Left renal cortex interstitium (tissue), 4 donors: ENCODE results near the gene ZBTB7A. TPM values are rescaled to one million over a fixed set of nuclear protein-coding genes. Genes with fewer than 3 reads are reported as not detected.
A peak's percentile ranks its signal among the peaks of the same experiment; 100 is the strongest.
"Not testable (repeated sequence)": the region's sequence is repeated elsewhere in the genome, so short reads cannot be mapped to it uniquely, and the experiment has no call there.

Experiments used
- DNase-seq, 4 donors: peaks; one replicate each; pipeline ENCODE4 v3.0.0-alpha.2; 2013; ENCODE audit warnings: low read depth in 4 of 4, low spot score in 2 of 4, missing footprints in 1 of 4
- polyA plus RNA-seq, 4 donors: library from polyadenylated mRNA; unstranded; fragments of 120-200 nt; gene quantifications; one replicate each; pipeline ENCODE4 v1.2.1, GENCODE V29; 2013; ENCODE audit not compliant: insufficient read length in 4 of 4

Gene ZBTB7A
- polyA plus RNA-seq, 4 donors, result 7.6 to 15.6 (median 11.8) TPM

- DNase-seq, result no peak
Measured at GRCh38 chr19:4019578-4019977, 47.1 kb downstream of the ZBTB7A start.

DNA sequence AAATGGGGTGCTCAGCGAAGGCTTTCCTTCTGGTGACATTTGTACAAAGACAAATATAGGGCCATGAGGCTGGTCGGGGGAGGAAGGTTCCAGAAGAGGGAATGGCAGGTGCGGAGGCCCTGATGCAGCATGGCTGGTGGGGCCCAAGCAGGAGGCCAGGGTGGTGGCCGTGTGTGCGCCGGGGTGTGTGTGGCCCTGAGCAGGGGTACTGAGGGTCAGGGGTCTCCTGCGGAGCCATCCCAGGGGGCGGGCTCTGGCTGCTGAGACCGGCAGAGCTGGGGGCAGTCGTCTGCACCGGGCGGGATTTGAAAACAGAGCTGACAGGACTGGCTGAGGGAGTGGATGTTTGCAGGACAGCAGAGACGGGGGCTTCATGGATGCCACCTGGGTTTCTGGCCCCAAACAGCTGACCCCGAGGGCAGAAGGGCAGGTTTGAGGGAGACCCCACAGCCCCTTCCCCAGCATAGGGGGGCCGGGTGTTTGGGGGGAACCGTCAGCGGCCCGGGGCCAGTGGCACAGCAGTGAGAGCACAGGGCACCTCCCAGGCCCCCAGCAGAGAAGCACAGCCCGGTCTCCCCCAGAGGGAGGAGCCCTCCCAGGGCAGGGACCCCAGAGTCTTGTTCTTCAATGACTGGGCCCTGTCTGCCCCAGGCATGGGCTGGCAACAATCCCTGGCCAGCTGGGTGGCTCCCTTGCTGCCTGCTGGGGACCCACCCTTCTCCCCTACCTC lies 47.8 kb downstream of the ZBTB7A start:
- DNase-seq, result no peak

DNA sequence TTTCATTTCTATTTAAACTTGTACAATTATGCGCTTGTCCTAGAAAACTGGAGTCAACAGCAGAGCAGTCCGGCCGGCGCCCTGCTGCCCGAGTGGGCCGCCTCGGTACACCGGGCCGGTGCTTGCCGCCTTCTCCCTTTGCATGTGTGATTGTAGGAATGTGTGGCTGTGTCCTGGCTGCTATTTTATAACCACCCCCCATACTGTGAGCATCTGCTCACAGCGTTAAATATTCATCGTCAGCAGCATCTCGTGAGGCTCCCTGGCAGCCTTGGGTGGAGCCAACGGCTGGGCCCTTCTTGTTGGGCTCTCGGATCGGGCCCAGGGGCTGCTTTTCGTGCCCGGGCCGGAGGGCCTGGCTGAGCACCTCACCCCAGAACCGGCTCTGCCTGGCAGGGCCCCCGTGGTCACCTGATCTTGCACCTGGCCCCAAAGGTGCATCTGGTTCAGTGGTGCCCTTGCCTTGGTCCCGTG lies 48.5 kb downstream of the ZBTB7A start:
- no peak for DNase-seq

DNA sequence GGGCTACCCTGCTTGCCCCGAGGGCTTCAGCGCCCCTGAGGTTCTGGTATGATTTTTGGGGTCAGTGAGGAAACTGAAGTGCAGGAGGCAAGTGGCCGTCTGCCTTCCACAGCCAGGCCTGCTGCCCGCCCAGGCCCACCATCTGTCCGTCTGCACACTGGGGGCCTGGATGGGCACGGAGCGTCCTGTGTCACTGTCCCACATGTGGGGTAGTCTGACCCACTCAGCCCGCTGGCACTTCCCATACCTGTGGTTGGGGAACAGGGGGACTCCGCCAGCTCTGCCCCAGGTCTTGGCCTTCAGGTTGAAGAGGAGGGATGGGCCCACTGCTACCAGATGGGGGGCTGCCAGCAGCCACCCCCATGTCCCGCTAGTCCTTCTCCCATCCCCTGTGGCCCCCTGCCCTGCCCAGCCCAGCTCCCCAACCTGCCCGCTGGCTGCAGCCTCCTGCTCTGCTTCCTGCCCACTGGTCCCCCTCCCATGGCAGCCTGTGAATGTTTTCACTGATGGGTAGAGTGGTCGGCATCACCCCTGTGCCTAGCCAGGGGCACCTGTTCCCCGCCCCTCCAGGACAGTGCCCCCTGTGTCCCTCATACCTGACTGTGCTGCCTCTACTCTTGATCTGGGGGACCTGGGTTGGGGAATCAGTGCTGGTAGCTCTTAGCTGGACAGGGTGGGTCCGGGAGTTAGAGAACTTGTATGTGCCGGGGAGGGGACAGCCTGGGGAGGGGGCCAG lies 49.6 kb downstream of the ZBTB7A start:
- DNase-seq, result no peak

DNA sequence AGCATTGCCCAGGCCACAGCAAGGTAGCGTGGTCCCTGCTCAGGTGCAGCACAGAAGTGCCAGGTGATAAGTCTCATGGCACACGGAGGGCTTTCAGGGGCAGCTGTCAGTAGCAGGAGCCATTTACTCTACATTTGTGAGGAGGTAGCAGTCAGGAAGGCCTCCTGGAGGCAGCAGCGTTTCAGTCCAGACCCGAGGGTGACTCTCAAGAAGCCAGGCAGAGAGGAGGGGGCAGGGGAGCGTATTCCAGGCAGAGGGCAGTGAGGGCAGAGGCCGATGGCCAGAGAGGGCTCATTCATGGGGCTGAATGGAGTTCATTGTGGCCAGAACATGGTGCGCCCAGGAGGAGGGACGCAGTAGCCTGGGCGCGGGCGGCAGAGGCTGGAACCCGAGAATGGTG lies 50.2 kb downstream of the ZBTB7A start:
- no peak for DNase-seq

DNA sequence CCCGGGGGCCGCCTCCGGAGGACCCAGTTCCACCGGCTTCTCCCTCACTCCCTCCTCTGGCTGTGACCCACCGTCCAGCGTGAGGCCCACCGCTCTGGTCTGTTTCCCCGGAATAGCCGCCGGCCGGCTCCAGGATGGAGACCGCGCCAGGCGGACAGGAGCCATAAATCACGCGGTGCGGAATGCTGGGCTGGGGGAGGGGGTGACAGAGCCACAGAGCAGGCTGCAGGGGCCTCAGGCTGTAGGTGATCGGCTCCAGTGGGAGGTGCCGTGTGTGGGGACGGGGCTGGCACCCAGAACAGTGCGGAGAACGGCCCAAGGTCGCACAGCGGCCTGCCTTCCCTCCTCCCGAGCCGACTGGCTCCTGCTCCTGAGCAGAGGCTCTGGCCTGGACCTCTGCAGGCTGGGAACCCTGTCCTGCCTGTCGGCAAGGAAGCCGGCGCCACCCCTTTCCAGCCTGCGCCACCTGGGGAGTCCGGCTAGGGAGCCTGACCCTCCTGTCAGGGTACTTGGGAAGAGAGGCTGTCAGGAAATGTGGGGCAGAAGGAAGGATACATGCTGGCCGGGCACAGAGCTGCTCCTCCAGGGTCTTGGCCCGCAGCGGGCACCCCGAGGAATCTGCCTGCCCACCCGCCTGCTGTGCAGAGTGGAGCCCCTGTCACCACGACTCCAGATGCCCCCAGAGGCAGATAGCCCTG lies 50.8 kb downstream of the ZBTB7A start:
- DNase-seq, result peak in 3 of 4 donors; percentile 60 to 82 (median 82)

- no peak for DNase-seq
Measured at GRCh38 chr19:4014541-4015491, 51.9 kb downstream of the ZBTB7A start.

DNA sequence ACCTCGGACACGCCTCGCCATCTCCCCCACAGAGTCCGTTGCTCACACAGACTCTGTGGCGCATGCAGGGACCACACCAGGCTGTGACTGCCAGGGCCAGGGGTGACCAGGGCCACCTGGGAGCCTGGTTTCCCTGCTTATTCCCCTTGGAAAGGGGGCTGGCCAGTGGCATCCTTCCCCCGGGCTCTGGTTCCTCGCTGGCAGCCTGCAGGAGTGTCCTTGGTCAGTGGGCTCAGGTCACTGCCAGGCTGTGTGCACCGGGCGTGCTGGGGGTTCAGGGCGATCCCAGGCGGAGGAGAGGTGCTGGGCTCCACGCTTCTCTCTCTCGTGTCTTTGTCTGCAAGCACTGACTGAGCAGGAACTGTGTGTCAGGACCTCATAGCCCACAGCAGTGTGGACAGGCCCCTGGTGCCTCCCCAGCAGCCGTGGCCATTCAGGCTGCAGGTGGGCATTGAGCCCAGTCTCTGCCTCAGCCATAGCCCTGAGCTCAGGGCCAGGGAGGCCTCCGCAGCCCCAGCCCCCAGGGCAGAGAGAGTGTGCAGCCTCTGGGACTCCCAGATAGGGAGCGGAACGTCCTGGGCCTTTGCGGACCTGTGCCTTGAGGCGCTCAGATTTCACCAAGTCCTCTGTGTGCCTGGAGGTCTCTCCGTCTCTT lies 52.7 kb downstream of the ZBTB7A start:
- no peak for DNase-seq

GRCh38 chr19:4012975-4013634 lies 53.6 kb downstream of the ZBTB7A start:
- no peak for DNase-seq

- no peak for DNase-seq
Measured at GRCh38 chr19:4012092-4012974, 54.4 kb downstream of the ZBTB7A start.

- DNase-seq, result not testable (repeated sequence)
Measured at GRCh38 chr19:4011430-4011829, 55.3 kb downstream of the ZBTB7A start.

- no peak for DNase-seq
Measured at GRCh38 chr19:4010808-4011110, 55.9 kb downstream of the ZBTB7A start.

GRCh38 chr19:4009990-4010807 lies 56.5 kb downstream of the ZBTB7A start:
- no peak for DNase-seq

DNA sequence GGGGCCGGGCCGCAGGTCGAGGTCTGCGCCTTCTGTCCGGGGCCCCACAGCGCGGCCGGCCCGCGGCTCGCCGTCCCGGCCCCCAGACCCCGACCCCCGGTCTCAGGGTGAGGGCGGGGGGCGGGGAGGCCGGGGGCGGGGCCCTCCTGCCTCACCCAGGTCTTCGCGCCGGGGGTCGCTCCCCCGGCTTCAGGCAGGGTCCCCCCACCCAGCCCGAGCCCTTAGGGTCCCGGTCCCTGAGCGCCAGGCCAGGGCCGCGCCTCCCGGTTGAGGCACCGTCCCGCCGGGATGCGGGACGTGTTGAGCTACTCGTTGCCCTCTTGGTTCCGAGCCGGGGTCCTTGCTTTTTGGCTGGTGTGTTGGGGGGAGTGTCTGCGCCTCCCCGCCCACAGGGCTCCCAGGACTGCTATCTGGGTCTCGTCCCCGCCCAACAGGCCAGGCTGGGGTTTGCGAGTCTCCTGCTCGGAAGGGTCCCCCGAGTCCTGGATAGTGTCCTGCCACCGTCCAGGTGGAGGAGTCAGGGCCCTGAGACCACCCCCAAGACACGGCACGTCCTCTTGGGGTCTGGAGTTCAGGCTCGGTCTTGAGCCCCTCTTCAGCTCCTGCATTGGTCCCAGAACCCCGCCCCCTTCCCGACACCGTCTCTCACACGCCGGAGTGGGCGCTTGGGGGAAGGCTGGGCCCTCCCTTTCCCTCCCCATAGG lies 58.7 kb downstream of the ZBTB7A start:
- no peak for DNase-seq

DNA sequence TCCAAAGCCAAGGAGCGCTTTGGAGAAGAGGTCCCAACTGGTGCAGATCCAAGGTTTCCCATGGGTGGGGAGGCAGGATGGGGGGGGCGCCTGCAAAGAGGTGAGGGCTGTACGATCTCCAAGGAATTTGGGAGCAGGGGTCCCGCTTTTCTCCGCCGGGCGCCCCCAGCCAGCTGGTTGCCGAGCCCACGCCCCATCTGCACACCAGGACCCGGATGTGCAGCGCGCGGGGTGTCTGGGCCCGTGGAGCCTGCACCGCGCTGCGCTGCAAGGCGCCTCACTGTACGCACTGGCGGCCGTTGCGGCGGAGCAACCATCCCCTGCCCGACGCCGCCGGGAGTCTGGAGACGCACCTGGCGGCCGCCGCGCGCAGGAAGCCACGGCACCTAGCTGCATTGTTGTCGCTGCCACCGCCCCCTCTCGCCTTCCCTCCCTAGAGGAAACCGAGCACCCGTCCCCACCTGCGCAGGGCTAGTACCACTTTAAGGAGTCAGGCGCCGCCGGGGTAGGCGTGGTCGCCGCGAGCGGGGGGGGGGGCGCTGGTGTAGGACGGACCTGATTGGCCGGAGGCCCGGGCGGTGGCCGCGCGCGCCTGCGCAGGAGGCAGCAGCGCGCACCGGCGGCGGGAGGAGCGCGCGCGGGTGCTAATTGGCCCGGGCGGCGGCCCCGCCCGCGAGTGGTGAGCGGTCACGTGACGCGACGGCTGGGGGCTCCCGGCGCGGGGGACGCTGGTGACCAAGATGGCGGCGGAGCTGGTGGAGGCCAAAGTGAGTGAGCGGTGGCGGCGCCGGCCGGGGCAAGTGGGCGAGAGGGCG lies 59.5 kb downstream of the ZBTB7A start, which contains the start of gene PIAS4:
Gene PIAS4 (plus strand): TSS at position 716 of the 815 bp plus-strand sequence. CDS start 25 bp downstream, at position 741.
- DNase-seq, result peak in 3 of 4 donors; percentile 86 to 95 (median 93)

DNA sequence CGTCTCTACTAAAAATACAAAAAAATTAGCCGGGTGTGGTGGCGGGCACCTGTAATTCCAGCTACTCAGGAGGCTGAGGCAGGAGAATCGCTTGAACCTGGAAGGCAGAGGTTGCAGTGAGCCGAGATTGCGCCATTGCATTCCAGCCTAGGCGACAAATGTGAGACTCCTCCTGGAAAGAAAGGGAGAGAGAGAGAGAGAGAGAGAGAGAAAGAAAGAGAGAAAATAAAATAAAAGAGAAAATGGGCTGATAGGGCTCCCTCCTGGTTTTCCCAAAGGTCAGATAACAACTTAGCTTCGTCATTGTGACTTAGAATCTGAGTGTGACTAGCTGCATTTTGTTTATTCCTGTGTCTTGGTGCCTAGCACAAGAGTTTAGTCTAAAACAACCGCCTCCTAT lies 61.3 kb downstream of the ZBTB7A start:
- not testable (repeated sequence) for DNase-seq
